Keratinocyte (primary cell): ENCODE results near the gene LYPD6B. TPM values are rescaled to one million over a fixed set of nuclear protein-coding genes. Genes with fewer than 3 reads are reported as not detected.

ENCODE experiments used
- DNase-seq: peaks from one replicate; pipeline ENCODE4 v3.0.0-alpha.2; 2011; ENCODE audit warnings: low read depth, missing footprints, low spot score
- FAIRE-seq: peaks from 2 replicates; lab custom pipeline; 2011; peaks lifted over from hg19 to GRCh38; lab: Jason Lieb, UNC
- H2AFZ ChIP-seq: 2 replicates; pipeline ENCODE4 v1.6.0; 2012; ENCODE audit warnings: low read length, control low read depth, inconsistent platforms; ENCODE audit not compliant: control insufficient read depth
- H3K27ac ChIP-seq: 2 replicates; pipeline ENCODE4 v1.5.1; 2011; ENCODE audit warnings: low read length; ENCODE audit not compliant: control insufficient read depth, insufficient read depth
- H3K27me3 ChIP-seq: 3 replicates; pipeline ENCODE4 v1.6.0; 2011; ENCODE audit warnings: low read length; ENCODE audit not compliant: control insufficient read depth, insufficient read depth; ENCODE audit errors: extremely low read depth
- H3K36me3 ChIP-seq, 2 experiments: 2 replicates in 1 of 2; 3 replicates in 1 of 2; pipeline ENCODE4 v1.5.1; 2011; ENCODE audit warnings: low read length in 2 of 2, mild to moderate bottlenecking in 1 of 2; ENCODE audit not compliant: control insufficient read depth in 2 of 2, insufficient read depth in 2 of 2; ENCODE audit errors: extremely low read depth in 1 of 2
- H3K4me1 ChIP-seq: 3 replicates; pipeline ENCODE4 v1.5.1; 2011; ENCODE audit warnings: low read length; ENCODE audit not compliant: control insufficient read depth, insufficient read depth; ENCODE audit errors: extremely low read depth
- H3K4me2 ChIP-seq: 3 replicates; pipeline ENCODE4 v1.6.0; 2011; ENCODE audit warnings: low read depth, low read length; ENCODE audit not compliant: control insufficient read depth, insufficient read depth; ENCODE audit errors: extremely low read depth
- H3K4me3 ChIP-seq, 3 experiments: fragments of 200-600 bp in 1 of 3; sonication (generic) in 1 of 3; 2 replicates in 2 of 3; 3 replicates in 1 of 3; pipeline ENCODE4 v1.5.1; 2011 to 2016; ENCODE audit warnings: low read length in 3 of 3, mild to moderate bottlenecking in 3 of 3, control low read depth in 2 of 3, inconsistent platforms in 1 of 3, low read depth in 1 of 3, mixed read lengths in 1 of 3, mixed run types in 1 of 3, moderate library complexity in 1 of 3; ENCODE audit not compliant: control insufficient read depth in 2 of 3, insufficient read depth in 2 of 3; ENCODE audit errors: extremely low read depth in 1 of 3
- H3K79me2 ChIP-seq: 2 replicates; pipeline ENCODE4 v1.6.0; 2012; ENCODE audit warnings: low read length; ENCODE audit not compliant: control insufficient read depth, insufficient read depth
- H3K9ac ChIP-seq: 3 replicates; pipeline ENCODE4 v1.6.0; 2011; ENCODE audit warnings: low read length; ENCODE audit not compliant: control insufficient read depth, insufficient read depth; ENCODE audit errors: extremely low read depth
- H3K9me1 ChIP-seq: 3 replicates; pipeline ENCODE4 v1.6.0; 2011; ENCODE audit warnings: low read length; ENCODE audit not compliant: control insufficient read depth, insufficient read depth; ENCODE audit errors: extremely low read depth
- H3K9me3 ChIP-seq: 2 replicates; pipeline ENCODE4 v1.5.1; 2012; ENCODE audit warnings: low read depth, low read length; ENCODE audit not compliant: control insufficient read depth
- H4K20me1 ChIP-seq: 3 replicates; pipeline ENCODE4 v1.6.0; 2011; ENCODE audit warnings: low read length; ENCODE audit not compliant: control insufficient read depth, insufficient read depth; ENCODE audit errors: extremely low read depth
- CTCF ChIP-seq, 3 experiments: IDR thresholded peaks in 1 of 3; conservative IDR thresholded peaks in 1 of 3; optimal IDR thresholded peaks in 1 of 3; 2 replicates in 2 of 3; 3 replicates in 1 of 3; pipeline versions ENCODE3 to v1.5.1; 2011; ENCODE audit warnings: low read length in 3 of 3, mild to moderate bottlenecking in 3 of 3, moderate library complexity in 2 of 3, control low read depth in 1 of 3, inconsistent platforms in 1 of 3; ENCODE audit not compliant: insufficient read depth in 2 of 3; ENCODE audit errors: extremely low read depth in 1 of 3
- EZH2 ChIP-seq: IDR thresholded peaks from one replicate; pipeline ENCODE4 v1.6.1; 2012; ENCODE audit warnings: inconsistent platforms, mild to moderate bottlenecking, low read length, moderate library complexity
- dilution Hi-C: fragments of 300-500 bp; cut with MboI; formaldehyde crosslinking; loops from one replicate; pipeline ENCODE4 v1.7.0; 2020; ENCODE audit warnings: low sequenced_read_pairs; ENCODE audit not compliant: extremely low pct_ligation_motif_present
- polyA plus RNA-seq, 5 experiments: library from polyadenylated mRNA; depleted of rRNA in 3 of 5; stranded (reverse) in 3 of 5; stranded (forward) in 1 of 5; unstranded in 1 of 5; fragments of >200 nt; gene quantifications; 1 replicate in 1 of 5; 2 replicates in 3 of 5; 3 replicates in 1 of 5; pipeline versions ENCODE4 v1.2.1 to v1.2.3, GENCODE V29; 2011 to 2012; ENCODE audit warnings: missing spikeins in 2 of 5, low read depth in 1 of 5, low replicate concordance in 1 of 5

The LYPD6B gene
- polyA plus RNA-seq, 1 donor (not counting 4 experiments of a cell fraction or from before 2014, with no cell fraction given) = 24.7 TPM

- H3K4me2 ChIP-seq = no peak overlapping the region
- H4K20me1 ChIP-seq = no peaks in the 10 kb centered on the region
- H2AFZ ChIP-seq = no peak overlapping the region
- no peak overlapping the region for H3K9ac ChIP-seq
- TF ChIP-seq EZH2 = no peak
- no peak for TF ChIP-seq CTCF (optimal IDR thresholded peaks at IDR 0.05 in 1 of 3, IDR thresholded peaks at IDR 0.05 in 1 of 3, conservative IDR thresholded peaks at IDR 0.05 in 1 of 3; ENCODE audit: extremely low read depth in 1 of 3, insufficient read depth in 2 of 3, low read length in 3 of 3)
- H3K79me2 ChIP-seq = no peaks in the 10 kb centered on the region
- H3K27ac ChIP-seq = no peak overlapping the region
- no peaks in the 10 kb centered on the region for H3K9me3 ChIP-seq
- dilution Hi-C loops = no loop called here
- H3K4me1 ChIP-seq = no peaks in the 10 kb centered on the region
- H3K36me3 ChIP-seq = peaks cover 0 to 4% of the 10 kb centered on the region in 2 experiments
- no peak for FAIRE-seq
- no peaks in the 10 kb centered on the region for H3K27me3 ChIP-seq
- no peak overlapping the region for H3K4me3 ChIP-seq
- H3K9me1 ChIP-seq = no peaks in the 10 kb centered on the region
- DNase-seq = no peak
Observed at GRCh38 chr2:149122516-149122915, 84.0 kb downstream of the LYPD6B start.

GRCh38 chr2:149125031-149125725 is 86.7 kb downstream of the LYPD6B start:
- H3K27ac ChIP-seq = no peak overlapping the region
- H3K9ac ChIP-seq = no peak overlapping the region
- peaks cover 0 to 4% of the 10 kb centered on the region in 2 experiments for H3K36me3 ChIP-seq
- H3K4me1 ChIP-seq = no peaks in the 10 kb centered on the region
- H4K20me1 ChIP-seq = no peaks in the 10 kb centered on the region
- no peaks in the 10 kb centered on the region for H3K79me2 ChIP-seq
- H2AFZ ChIP-seq = no peak overlapping the region
- H3K4me3 ChIP-seq = no peak overlapping the region
- DNase-seq (no peak), FAIRE-seq (no peak)
- H3K9me1 ChIP-seq = no peaks in the 10 kb centered on the region
- no peaks in the 10 kb centered on the region for H3K9me3 ChIP-seq
- TF ChIP-seq CTCF (optimal IDR thresholded peaks at IDR 0.05 in 1 of 3, IDR thresholded peaks at IDR 0.05 in 1 of 3, conservative IDR thresholded peaks at IDR 0.05 in 1 of 3; ENCODE audit: extremely low read depth in 1 of 3, insufficient read depth in 2 of 3, low read length in 3 of 3) (no peak), EZH2 (no peak)
- no peak overlapping the region for H3K4me2 ChIP-seq
- dilution Hi-C loops = no loop called here
- no peaks in the 10 kb centered on the region for H3K27me3 ChIP-seq
